K562 (cell line): ENCODE measurements around the gene KISS1. TPM values are rescaled to one million over a fixed set of nuclear protein-coding genes. Genes with fewer than 3 reads are reported as not detected.

ENCODE experiments used
- ATAC-seq: fragments of 200-7000 bp; cut with Tn5 transposase; 3 replicates; pipeline ENCODE4 v1.9.1; 2020; ENCODE audit warnings: moderate library complexity
- BruUV-seq: library from RNA; stranded (reverse); fragments of 400-500 nt; replicated peaks from 2 replicates; lab custom pipeline; 2021; lab: Mats Ljungman, UMichigan
- CTCF ChIA-PET: fragments of 300-600 bp; formaldehyde crosslinking; extraction: SDS; loops from one replicate; lab custom pipeline; 2021; ENCODE audit warnings: low intra/inter-chr PET ratio; lab: Yijun Ruan, JAX
- POLR2A ChIA-PET: fragments of 300-600, 350-650 bp; sonication (Branson Sonifier 250); formaldehyde crosslinking; extraction: SDS; loops from one replicate; lab custom pipeline; 2021; ENCODE audit warnings: antibody characterized with exemption, inconsistent platforms; lab: Yijun Ruan, JAX
- DNase-seq, 4 experiments: peaks; one replicate each; pipeline versions ENCODE4 v3.0.0 to v3.0.0-alpha.2; 2011 to 2018; ENCODE audit warnings: low spot score in 3 of 4, mixed read lengths in 3 of 4; ENCODE audit errors: extremely low read depth in 1 of 4
- FAIRE-seq: peaks from 2 replicates; lab custom pipeline; 2011; peaks lifted over from hg19 to GRCh38; lab: Jason Lieb, UNC
- H2AFZ ChIP-seq: 2 replicates; pipeline ENCODE4 v1.6.0; 2011; ENCODE audit warnings: low read depth, low read length, control low read depth, inconsistent platforms
- H3K27ac ChIP-seq: fragments of 200-600 bp; 3 replicates; pipeline ENCODE4 v1.8.0; 2011; ENCODE audit warnings: low read depth, mild to moderate bottlenecking, control low read depth, inconsistent platforms, low read length, moderate library complexity, mixed read lengths; ENCODE audit errors: extremely low read depth
- H3K27me3 ChIP-seq, 2 experiments: fragments of 300-600 bp in 1 of 2; 2 replicates in 1 of 2; 3 replicates in 1 of 2; pipeline versions ENCODE4 v1.6.0 to v1.8.0; 2011; ENCODE audit warnings: inconsistent platforms in 2 of 2, low read length in 2 of 2, mild to moderate bottlenecking in 1 of 2, mixed read lengths in 1 of 2, moderate library complexity in 1 of 2; ENCODE audit not compliant: control insufficient read depth in 2 of 2, insufficient read depth in 2 of 2
- H3K36me3 ChIP-seq: fragments of 300-600 bp; 3 replicates; pipeline ENCODE4 v1.8.0; 2011; ENCODE audit warnings: mild to moderate bottlenecking, low read length, inconsistent platforms; ENCODE audit not compliant: control insufficient read depth, insufficient read depth
- H3K4me1 ChIP-seq, 2 experiments: fragments of 200-600 bp in 1 of 2; replicated peaks in 1 of 2; 2 replicates in 1 of 2; 3 replicates in 1 of 2; pipeline versions ENCODE4 v1.5.1 to v1.8.0; 2011; ENCODE audit warnings: inconsistent platforms in 2 of 2, low read length in 2 of 2, mild to moderate bottlenecking in 1 of 2, mixed read lengths in 1 of 2, moderate library complexity in 1 of 2; ENCODE audit not compliant: control insufficient read depth in 2 of 2, insufficient read depth in 2 of 2
- H3K4me2 ChIP-seq: 2 replicates; pipeline ENCODE4 v1.6.1; 2011; ENCODE audit warnings: low read length, control low read depth, inconsistent platforms, mixed read lengths; ENCODE audit not compliant: insufficient read depth
- H3K4me3 ChIP-seq: fragments of 200-600 bp; sonication (generic), shearing (Covaris generic); 2 replicates; pipeline ENCODE4 v1.5.1; 2016; ENCODE audit warnings: control low read depth, inconsistent platforms
- H3K79me2 ChIP-seq: fragments of 200-600 bp; 3 replicates; pipeline ENCODE4 v1.8.0; 2011; ENCODE audit warnings: low read length, inconsistent platforms; ENCODE audit not compliant: control insufficient read depth, insufficient read depth
- H3K9ac ChIP-seq, 2 experiments: 2 replicates each; pipeline versions ENCODE4 v1.6.0 to v1.6.1; 2011; ENCODE audit warnings: low read depth in 2 of 2, low read length in 2 of 2, control low read depth in 1 of 2, inconsistent platforms in 1 of 2, mild to moderate bottlenecking in 1 of 2, mixed read lengths in 1 of 2; ENCODE audit not compliant: insufficient read depth in 1 of 2
- H3K9me1 ChIP-seq: one replicate; pipeline ENCODE4 v1.6.0; 2011; ENCODE audit warnings: inconsistent platforms, mild to moderate bottlenecking, low read length, moderate library complexity; ENCODE audit not compliant: control insufficient read depth, insufficient read depth
- H3K9me3 ChIP-seq: replicated peaks from 2 replicates; pipeline ENCODE4 v1.5.1; 2011; ENCODE audit warnings: low read depth, low read length, inconsistent platforms; ENCODE audit not compliant: control insufficient read depth, insufficient read depth
- H4K20me1 ChIP-seq: replicated peaks from 2 replicates; pipeline ENCODE4 v1.6.1; 2011; ENCODE audit warnings: low read length, inconsistent platforms, mixed read lengths; ENCODE audit not compliant: control insufficient read depth, insufficient read depth
- GTF2E2 ChIP-seq: fragments of 200-800 bp; sonication (Bioruptor generic); IDR thresholded peaks from 2 replicates; pipeline ENCODE4 v1.6.1; 2016; ENCODE audit warnings: missing genetic modification characterization, missing compliant biosample characterization
- HMG20B ChIP-seq: fragments of 250-450 bp; sonication (Bioruptor Pico); IDR thresholded peaks from 2 replicates; pipeline ENCODE4 v1.5.0; 2021; ENCODE audit warnings: mild to moderate bottlenecking
- SP1 ChIP-seq: sonication (generic); formaldehyde crosslinking; IDR thresholded peaks from 2 replicates; pipeline ENCODE4 v1.8.1; 2022; ENCODE audit warnings: mild to moderate bottlenecking, missing genetic modification reagents
- TFE3 ChIP-seq: fragments of 450-650 bp; formaldehyde crosslinking; IDR thresholded peaks from 2 replicates; pipeline ENCODE4 v1.4.0; 2020; ENCODE audit warnings: mild to moderate bottlenecking, mixed read lengths
- ZNF224 ChIP-seq: sonication (generic); formaldehyde crosslinking; IDR thresholded peaks from 2 replicates; pipeline ENCODE4 v1.8.0; 2022; ENCODE audit warnings: mild to moderate bottlenecking, missing genetic modification reagents
- ZNF707 ChIP-seq: fragments of 250-450 bp; sonication (Bioruptor Pico); conservative IDR thresholded peaks from 2 replicates; pipeline ENCODE4 v1.8.0; 2022; ENCODE audit warnings: inconsistent platforms, mild to moderate bottlenecking, moderate library complexity
- ZNF766 ChIP-seq: fragments of 200-800 bp; sonication (Bioruptor generic); conservative IDR thresholded peaks from 2 replicates; pipeline ENCODE4 v1.6.1; 2016; ENCODE audit warnings: missing genetic modification characterization, missing compliant biosample characterization
- WGBS: fragments of 100-300 bp; shearing (Covaris generic); methylation state at CpG from one replicate; pipeline ENCODE4 v1.1.6; 2016; ENCODE audit warnings: low coverage, mixed read lengths; ENCODE audit not compliant: insufficient coverage; ENCODE audit errors: missing lambda C conversion rate; 5-methylcytosine and 5-hydroxymethylcytosine counted together
- in situ Hi-C: fragments of 300-500 bp; cut with MboI; formaldehyde crosslinking; loops from 4 replicates; pipeline ENCODE4 v1.15.0; 2018; ENCODE audit warnings: inconsistent platforms, mixed read lengths
- intact Hi-C: fragments of 100-400 bp; cut with micrococcal nuclease; formaldehyde crosslinking; loops from 2 replicates; pipeline ENCODE4 v1.14.2; 2022
- polyA plus RNA-seq, 8 experiments: library from polyadenylated mRNA; depleted of rRNA in 4 of 8; stranded (reverse) in 5 of 8; unstranded in 3 of 8; fragments of >200 nt; fragmentation: Nextera tagmentation in 2 of 8; fragmentation: Illumina TruSeq in 1 of 8; extraction: Ambion mirVana in 2 of 8; extraction: Trizol in 1 of 8; gene quantifications; 2 replicates each; pipeline versions ENCODE4 v1.2.1 to v1.2.3, GENCODE V29; 2011 to 2014; ENCODE audit warnings: inconsistent platforms in 1 of 8, missing spikeins in 1 of 8
- total RNA-seq, 7 experiments: library from RNA; depleted of rRNA in 6 of 7; stranded (reverse); fragments of >200 nt in 6 of 7; fragmentation: Illumina TruSeq in 2 of 7; extraction: Trizol in 2 of 7; gene quantifications; 2 replicates each; pipeline versions ENCODE4 v1.2.1 to v1.2.3, GENCODE V29; 2011 to 2021; ENCODE audit warnings: low replicate concordance in 1 of 7
- TF ChIP-seq, protein P1 (sequence below): fragments of 450-650 bp; formaldehyde crosslinking; IDR thresholded peaks from 2 replicates; pipeline ENCODE4 v1.4.0; 2022; ENCODE audit warnings: missing genetic modification characterization
- TF ChIP-seq, protein P2 (sequence below): fragments of 250-450 bp; sonication (Bioruptor Pico); IDR thresholded peaks from 2 replicates; pipeline ENCODE4 v1.4.0; 2020; ENCODE audit warnings: borderline replicate concordance
- TF ChIP-seq, protein P3 (sequence below): IDR thresholded peaks from 2 replicates; pipeline ENCODE4 v1.6.1; 2011; ENCODE audit not compliant: insufficient read length; ENCODE audit errors: extremely low read depth

KISS1 gene
- total and polyA plus RNA-seq, 9 of the 15 experiments (the other 6 are each of a cell fraction or from before 2014, with no cell fraction given): 0.31 TPM; not detected in 8

DNA sequence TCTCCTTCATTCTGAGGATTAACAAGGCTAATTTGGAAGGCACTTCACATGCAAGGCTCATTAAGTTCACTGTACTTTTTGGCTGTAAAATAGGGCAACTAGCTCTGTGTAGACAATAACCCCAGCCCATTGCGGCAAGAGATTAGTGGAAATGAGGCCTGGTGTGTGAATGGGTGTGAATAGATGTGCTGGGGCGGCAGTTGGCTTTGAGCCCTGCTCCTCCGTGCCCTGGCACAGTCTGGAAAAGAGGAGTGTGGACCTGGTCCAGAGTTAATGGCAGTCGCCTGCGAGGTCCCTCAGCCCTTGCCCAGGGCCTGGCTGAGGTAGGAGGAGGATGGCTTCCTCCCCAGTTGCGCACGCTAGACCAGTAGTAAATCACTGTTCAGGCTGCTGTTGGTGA, 4.8 kb downstream of the KISS1 start:
- Histone ChIP-seq H3K27me3 (peaks cover 41 to 73% of the 10 kb centered on the region in 2 experiments), H3K36me3 (no peaks in the 10 kb centered on the region), H3K9me3 (no peaks in the 10 kb centered on the region; the same call in 1 of the 2 replicates), H3K27ac (no peak overlapping the region), H3K9me1 (no peaks in the 10 kb centered on the region), H4K20me1 (0 out of 2 replicates have a peak, but pooled peaks cover 4% of the 10 kb centered on the region), H3K9ac (no peak overlapping the region), H3K79me2 (no peaks in the 10 kb centered on the region), H3K4me2 (no peak overlapping the region), H3K4me1 (peaks cover 4 to 5% of the 10 kb centered on the region in 2 experiments; a peak in 3 of 5 replicates), H3K4me3 (no peak overlapping the region), H2AFZ (no peak overlapping the region)
- in situ Hi-C loops (no loop called here), intact Hi-C loops (no loop called here)
- CTCF ChIA-PET: no interaction called here
- no peak for ATAC-seq
- no peak for FAIRE-seq
- 6% methylated on average over 7 of the region's 7 CpGs for WGBS
- POLR2A ChIA-PET: interaction anchor here (0.7 to 1.4 kb wide), 2 partner anchors 36 to 57 kb away, joined by 3 to 6 read pairs; no protein-coding TSS in a partner anchor
- no TSS peak for BruUV-seq
- DNase-seq: no peak
- no peak for TF ChIP-seq GTF2E2
- no peak for TF ChIP-seq TFE3 (CRISPR knock-in tag)
- TF ChIP-seq HMG20B (CRISPR knock-in tag): no peak
- no peak for TF ChIP-seq ZNF224
- TF ChIP-seq, protein P1, sequence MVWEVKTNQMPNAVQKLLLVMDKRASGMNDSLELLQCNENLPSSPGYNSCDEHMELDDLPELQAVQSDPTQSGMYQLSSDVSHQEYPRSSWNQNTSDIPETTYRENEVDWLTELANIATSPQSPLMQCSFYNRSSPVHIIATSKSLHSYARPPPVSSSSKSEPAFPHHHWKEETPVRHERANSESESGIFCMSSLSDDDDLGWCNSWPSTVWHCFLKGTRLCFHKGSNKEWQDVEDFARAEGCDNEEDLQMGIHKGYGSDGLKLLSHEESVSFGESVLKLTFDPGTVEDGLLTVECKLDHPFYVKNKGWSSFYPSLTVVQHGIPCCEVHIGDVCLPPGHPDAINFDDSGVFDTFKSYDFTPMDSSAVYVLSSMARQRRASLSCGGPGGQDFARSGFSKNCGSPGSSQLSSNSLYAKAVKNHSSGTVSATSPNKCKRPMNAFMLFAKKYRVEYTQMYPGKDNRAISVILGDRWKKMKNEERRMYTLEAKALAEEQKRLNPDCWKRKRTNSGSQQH: no peak
- no peak for TF ChIP-seq SP1 (CRISPR knock-in tag)
- no peak for TF ChIP-seq ZNF766 (CRISPR knock-in tag)
- TF ChIP-seq ZNF707 (CRISPR knock-in tag): no peak
- TF ChIP-seq, protein P2, sequence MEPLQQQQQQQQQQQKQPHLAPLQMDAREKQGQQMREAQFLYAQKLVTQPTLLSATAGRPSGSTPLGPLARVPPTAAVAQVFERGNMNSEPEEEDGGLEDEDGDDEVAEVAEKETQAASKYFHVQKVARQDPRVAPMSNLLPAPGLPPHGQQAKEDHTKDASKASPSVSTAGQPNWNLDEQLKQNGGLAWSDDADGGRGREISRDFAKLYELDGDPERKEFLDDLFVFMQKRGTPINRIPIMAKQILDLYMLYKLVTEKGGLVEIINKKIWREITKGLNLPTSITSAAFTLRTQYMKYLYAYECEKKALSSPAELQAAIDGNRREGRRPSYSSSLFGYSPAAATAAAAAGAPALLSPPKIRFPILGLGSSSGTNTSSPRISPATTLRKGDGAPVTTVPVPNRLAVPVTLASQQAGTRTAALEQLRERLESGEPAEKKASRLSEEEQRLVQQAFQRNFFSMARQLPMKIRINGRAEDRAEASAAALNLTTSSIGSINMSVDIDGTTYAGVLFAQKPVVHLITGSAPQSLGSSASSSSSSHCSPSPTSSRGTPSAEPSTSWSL: no peak
- TF ChIP-seq, protein P3, sequence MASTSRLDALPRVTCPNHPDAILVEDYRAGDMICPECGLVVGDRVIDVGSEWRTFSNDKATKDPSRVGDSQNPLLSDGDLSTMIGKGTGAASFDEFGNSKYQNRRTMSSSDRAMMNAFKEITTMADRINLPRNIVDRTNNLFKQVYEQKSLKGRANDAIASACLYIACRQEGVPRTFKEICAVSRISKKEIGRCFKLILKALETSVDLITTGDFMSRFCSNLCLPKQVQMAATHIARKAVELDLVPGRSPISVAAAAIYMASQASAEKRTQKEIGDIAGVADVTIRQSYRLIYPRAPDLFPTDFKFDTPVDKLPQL: no peak
